GM12892 (cell line): ENCODE measurements around the gene C12orf43.

Experiments used
- POLR2A ChIP-seq: IDR thresholded peaks from 2 replicates; pipeline ENCODE4 v1.6.1; 2011; ENCODE audit warnings: low read depth, low read length, control low read depth
- POLR2AphosphoS5 ChIP-seq: IDR thresholded peaks from 2 replicates; pipeline ENCODE4 v1.6.1; 2011; ENCODE audit warnings: low read depth, low read length, control low read depth

DNA sequence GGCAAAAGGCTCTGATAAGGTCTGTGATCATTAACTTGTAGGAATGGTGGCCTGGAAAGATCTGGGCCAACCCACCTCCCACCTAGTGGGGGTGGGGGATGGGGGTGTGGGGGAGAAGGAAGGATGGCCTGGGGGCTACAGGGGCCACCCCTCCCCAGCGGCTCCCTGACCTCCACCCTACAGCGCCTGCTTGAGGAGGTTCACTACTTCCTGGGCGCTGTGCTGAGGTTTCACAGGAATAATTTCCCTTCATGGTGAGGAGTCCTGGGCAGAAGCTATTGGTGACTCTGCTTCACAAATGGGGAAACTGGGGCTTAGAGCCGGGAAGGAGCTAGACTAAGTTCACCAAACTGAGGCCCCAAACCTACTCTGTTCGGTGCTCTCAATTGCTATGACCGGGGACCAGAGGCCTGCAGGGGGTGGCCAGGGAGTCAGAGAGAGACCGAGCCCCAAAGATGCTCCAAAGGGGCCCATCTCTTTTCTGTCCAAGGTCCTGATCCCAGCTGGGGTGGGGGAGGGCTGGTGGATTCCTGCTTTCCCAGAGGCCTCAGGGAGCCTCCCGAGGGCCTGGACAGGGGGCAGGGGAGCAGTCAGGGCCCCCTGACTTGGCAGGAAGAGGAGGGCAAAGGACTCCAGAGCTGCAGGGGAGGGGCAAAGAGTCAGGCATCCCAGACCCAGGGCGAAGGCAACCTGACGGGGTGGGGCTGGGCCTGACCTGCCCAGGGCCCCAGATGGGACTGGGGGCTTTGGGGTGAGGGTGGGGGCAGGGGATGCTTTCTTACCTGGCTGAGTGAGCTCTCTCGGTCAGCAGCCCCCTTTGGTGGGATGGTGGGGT, 36.2 kb downstream of the C12orf43 start:
- TF ChIP-seq POLR2AphosphoS5 (no peak), POLR2A (no peak)
